Liver (tissue), 9 donors: ENCODE results near the gene DDHD1. TPM values are rescaled to one million over a fixed set of nuclear protein-coding genes. Genes with fewer than 3 reads are reported as not detected.
"Not testable (repeated sequence)": the region's sequence is repeated elsewhere in the genome, so short reads cannot be mapped to it uniquely, and the experiment has no call there.

Source experiments
- DNase-seq: peaks from one replicate; pipeline ENCODE4 v3.0.0-alpha.2; 2017; ENCODE audit warnings: low spot score
- H3K27ac ChIP-seq, 2 donors: one replicate each; pipeline ENCODE4 v1.7.0; 2013; ENCODE audit warnings: inconsistent platforms in 2 of 2, low read length in 2 of 2, control low read depth in 1 of 2, low read depth in 1 of 2, mild to moderate bottlenecking in 1 of 2
- H3K27me3 ChIP-seq, 4 donors: one replicate each; pipeline versions ENCODE4 v1.6.1 to v1.7.0; 2013; ENCODE audit warnings: low read length in 3 of 4, inconsistent platforms in 1 of 4, mild to moderate bottlenecking in 1 of 4, moderate library complexity in 1 of 4; ENCODE audit not compliant: control insufficient read depth in 4 of 4, insufficient read depth in 4 of 4
- H3K36me3 ChIP-seq, 4 donors: one replicate each; pipeline versions ENCODE4 v1.6.1 to v1.7.0; 2013; ENCODE audit warnings: low read length in 3 of 4, mild to moderate bottlenecking in 3 of 4, low read depth in 1 of 4, moderate library complexity in 1 of 4; ENCODE audit not compliant: control insufficient read depth in 4 of 4, insufficient read depth in 3 of 4
- H3K4me1 ChIP-seq, 4 donors: one replicate each; pipeline versions ENCODE4 v1.6.1 to v1.7.0; 2013; ENCODE audit warnings: low read length in 3 of 4, mild to moderate bottlenecking in 3 of 4, moderate library complexity in 1 of 4; ENCODE audit not compliant: control insufficient read depth in 4 of 4, insufficient read depth in 4 of 4
- H3K4me3 ChIP-seq, 3 donors: one replicate each; pipeline versions ENCODE4 v1.6.1 to v1.7.0; 2013; ENCODE audit warnings: low read length in 3 of 3, control low read depth in 1 of 3, low read depth in 1 of 3, mild to moderate bottlenecking in 1 of 3
- H3K9ac ChIP-seq, 2 donors: one replicate each; pipeline ENCODE4 v1.7.0; 2013; ENCODE audit warnings: low read length in 2 of 2, mild to moderate bottlenecking in 2 of 2, moderate library complexity in 2 of 2, control low read depth in 1 of 2, low read depth in 1 of 2
- H3K9me3 ChIP-seq, 4 donors: one replicate each; pipeline versions ENCODE4 v1.6.1 to v1.7.0; 2013; ENCODE audit warnings: low read length in 3 of 4; ENCODE audit not compliant: control insufficient read depth in 4 of 4
- EGR1 ChIP-seq, 2 donors: IDR thresholded peaks; 2 replicates each; pipeline ENCODE4 v1.6.1; 2016 to 2018; ENCODE audit warnings: antibody characterized with exemption in 2 of 2, low read depth in 2 of 2
- FOXA1 ChIP-seq: IDR thresholded peaks from 2 replicates; pipeline ENCODE4 v1.6.1; 2016; ENCODE audit warnings: antibody characterized with exemption
- FOXA2 ChIP-seq: IDR thresholded peaks from 2 replicates; pipeline ENCODE4 v1.6.1; 2016; ENCODE audit warnings: antibody characterized with exemption
- GABPA ChIP-seq, 2 donors: IDR thresholded peaks in 1 of 2; conservative IDR thresholded peaks in 1 of 2; 2 replicates each; pipeline ENCODE4 v1.6.1; 2016; ENCODE audit warnings: antibody characterized with exemption in 2 of 2, mild to moderate bottlenecking in 1 of 2, moderate library complexity in 1 of 2
- HNF4A ChIP-seq, 2 donors: conservative IDR thresholded peaks; 2 replicates each; pipeline ENCODE4 v1.6.1; 2016; ENCODE audit warnings: antibody characterized with exemption in 2 of 2, mild to moderate bottlenecking in 2 of 2
- HNF4G ChIP-seq: IDR thresholded peaks from 2 replicates; pipeline ENCODE4 v1.6.1; 2016; ENCODE audit warnings: antibody characterized with exemption
- JUND ChIP-seq, 2 donors: IDR thresholded peaks; 2 replicates each; pipeline ENCODE4 v1.6.1; 2016; ENCODE audit warnings: antibody characterized with exemption in 2 of 2
- NR2F2 ChIP-seq: IDR thresholded peaks from 2 replicates; pipeline ENCODE4 v1.6.1; 2016; ENCODE audit warnings: antibody characterized with exemption
- RXRA ChIP-seq, 2 donors: IDR thresholded peaks; 2 replicates each; pipeline ENCODE4 v1.6.1; 2017 to 2018; ENCODE audit warnings: antibody characterized with exemption in 2 of 2, mild to moderate bottlenecking in 1 of 2
- SP1 ChIP-seq: IDR thresholded peaks from 2 replicates; pipeline ENCODE4 v1.6.1; 2018; ENCODE audit warnings: antibody characterized with exemption, mild to moderate bottlenecking
- TAF1 ChIP-seq: conservative IDR thresholded peaks from 2 replicates; pipeline ENCODE4 v1.6.1; 2016; ENCODE audit warnings: antibody characterized with exemption, mild to moderate bottlenecking
- WGBS: extraction: QIAGEN DNeasy Blood & Tissue Kit; methylation state at CpG from one replicate; pipeline ENCODE4 v1.1.7; 2013; 5-methylcytosine and 5-hydroxymethylcytosine counted together
- polyA plus RNA-seq, 2 donors: library from polyadenylated mRNA; stranded (reverse) in 1 of 2; unstranded in 1 of 2; fragments of 200-250 nt in 1 of 2; fragments of >200 nt in 1 of 2; fragmentation: Nextera tagmentation in 1 of 2; extraction: Ambion mirVana in 1 of 2; gene quantifications; one replicate each; pipeline versions ENCODE4 v1.2.1 to v1.2.3, GENCODE V29; 2013 to 2015
- total RNA-seq, 2 donors: library from RNA; depleted of rRNA; stranded (reverse); fragments of >200 nt; gene quantifications; one replicate each; pipeline ENCODE4 v1.2.3, GENCODE V29; 2014
- TF ChIP-seq, protein P1 (sequence below): IDR thresholded peaks from 2 replicates; pipeline ENCODE4 v1.6.1; 2016; ENCODE audit warnings: antibody characterized with exemption
- TF ChIP-seq, protein P2 (sequence below): IDR thresholded peaks from 2 replicates; pipeline ENCODE4 v1.6.1; 2016; ENCODE audit warnings: antibody characterized with exemption
- TF ChIP-seq, protein P3 (sequence below): fragments of 150-350 bp; IDR thresholded peaks from 2 replicates; pipeline ENCODE4 v1.5.1; 2017; ENCODE audit warnings: improper control_type of control experiment, low read depth, low read length; ENCODE audit not compliant: missing input control
- donor health status: healthy.
- donor health status: healthy.
- donor health status: healthy.
- donor health status: healthy.
- donor health status: healthy.

The DDHD1 gene
- total and polyA plus RNA-seq, 4 donors: 1.3 to 14.3 (median 5.2) TPM

DNA sequence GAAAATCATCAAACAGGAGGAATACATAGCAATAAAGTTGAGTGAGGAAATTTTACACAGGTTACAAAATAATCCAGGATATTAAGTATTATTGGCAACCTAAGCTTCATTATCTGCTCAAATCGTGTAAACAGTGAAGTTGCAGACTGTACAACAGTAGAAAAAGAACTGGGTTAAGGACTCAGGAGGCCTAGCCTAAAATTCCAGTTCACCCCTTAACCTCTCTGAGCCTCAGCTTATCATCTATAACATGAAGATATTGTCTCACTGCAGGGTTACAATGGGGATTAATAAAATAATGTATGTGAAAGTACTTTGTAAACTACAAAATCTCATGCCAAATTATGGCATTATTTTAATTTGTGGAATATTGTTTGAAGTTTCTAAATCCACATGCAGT lies 26.0 kb downstream of the DDHD1 start (continued):
- TF ChIP-seq, protein P1, sequence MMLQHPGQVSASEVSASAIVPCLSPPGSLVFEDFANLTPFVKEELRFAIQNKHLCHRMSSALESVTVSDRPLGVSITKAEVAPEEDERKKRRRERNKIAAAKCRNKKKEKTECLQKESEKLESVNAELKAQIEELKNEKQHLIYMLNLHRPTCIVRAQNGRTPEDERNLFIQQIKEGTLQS: no peak
- TF ChIP-seq JUND (IDR thresholded peaks at IDR 0.05): no peak

DNA sequence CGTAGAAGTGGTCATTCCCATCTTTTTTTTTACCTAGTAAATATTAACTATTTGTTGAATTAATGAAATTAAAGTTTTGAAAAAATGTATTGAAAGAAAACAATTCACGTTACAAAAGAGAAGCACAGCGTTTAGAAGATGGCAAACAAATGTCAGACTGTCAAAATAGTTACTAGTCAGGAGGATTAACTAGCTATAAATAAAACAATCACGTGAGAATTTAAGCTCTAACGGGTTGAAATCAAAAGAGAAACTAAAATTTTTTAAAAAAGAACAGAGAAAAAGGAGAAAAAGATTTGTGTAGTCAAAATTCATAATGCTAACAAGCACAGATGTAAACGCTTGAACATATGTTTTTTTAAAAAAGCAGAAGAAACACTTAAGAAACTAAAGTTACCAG lies 26.4 kb downstream of the DDHD1 start:
- DNase-seq: no peak
- H3K9me3 ChIP-seq: no peaks in the 10 kb centered on the region
- 55% methylated on average over 6 of the region's 6 CpGs for WGBS
- H3K4me3 ChIP-seq: no peak overlapping the region
- no peaks in the 10 kb centered on the region for H3K36me3 ChIP-seq
- H3K4me1 ChIP-seq: peaks cover 0 to 4% (median 0%) of the 10 kb centered on the region in 4 donors
- H3K27ac ChIP-seq: no peak overlapping the region
- peak overlapping the region in 1 of 2 donors; percentile 34 for H3K9ac ChIP-seq
- no peaks in the 10 kb centered on the region for H3K27me3 ChIP-seq
- TF ChIP-seq, protein P2, sequence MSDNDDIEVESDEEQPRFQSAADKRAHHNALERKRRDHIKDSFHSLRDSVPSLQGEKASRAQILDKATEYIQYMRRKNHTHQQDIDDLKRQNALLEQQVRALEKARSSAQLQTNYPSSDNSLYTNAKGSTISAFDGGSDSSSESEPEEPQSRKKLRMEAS: no peak
- TF ChIP-seq HNF4A (conservative IDR thresholded peaks at IDR 0.05) (no peak), HNF4G (no peak), GABPA (IDR thresholded peaks at IDR 0.05 in 1 of 2, conservative IDR thresholded peaks at IDR 0.05 in 1 of 2) (no peak), JUND (IDR thresholded peaks at IDR 0.05) (no peak), FOXA2 (no peak), EGR1 (IDR thresholded peaks at IDR 0.05; ENCODE audit: low read depth in 2 of 2) (no peak), SP1 (no peak), TAF1 (no peak), NR2F2 (no peak), RXRA (IDR thresholded peaks at IDR 0.05) (no peak)

DNA sequence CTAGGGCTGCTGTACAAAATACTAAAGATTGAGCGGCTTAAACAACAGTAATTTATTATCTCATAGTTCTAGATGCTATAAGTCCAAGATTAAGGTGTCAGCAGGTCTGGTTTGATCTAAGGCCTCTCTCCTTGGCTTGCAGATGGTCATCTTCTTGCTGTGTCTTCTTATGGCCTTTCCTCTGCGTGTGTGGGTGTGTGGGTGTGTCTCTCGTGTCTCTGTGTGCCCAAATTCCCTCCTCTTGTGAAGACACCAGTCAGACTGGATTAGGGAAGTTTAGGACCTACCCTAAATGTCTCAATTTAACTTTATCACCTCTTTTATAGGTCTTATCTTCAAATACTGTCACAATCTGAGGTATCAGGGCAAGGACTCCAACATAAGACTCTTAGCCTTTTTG lies 28.3 kb downstream of the DDHD1 start:
- DNase-seq: no peak
- TF ChIP-seq, protein P1: no peak
- TF ChIP-seq TAF1 (no peak), FOXA1 (no peak), RXRA (IDR thresholded peaks at IDR 0.05) (no peak), GABPA (IDR thresholded peaks at IDR 0.05 in 1 of 2, conservative IDR thresholded peaks at IDR 0.05 in 1 of 2) (no peak), SP1 (no peak)
- TF ChIP-seq, protein P3, sequence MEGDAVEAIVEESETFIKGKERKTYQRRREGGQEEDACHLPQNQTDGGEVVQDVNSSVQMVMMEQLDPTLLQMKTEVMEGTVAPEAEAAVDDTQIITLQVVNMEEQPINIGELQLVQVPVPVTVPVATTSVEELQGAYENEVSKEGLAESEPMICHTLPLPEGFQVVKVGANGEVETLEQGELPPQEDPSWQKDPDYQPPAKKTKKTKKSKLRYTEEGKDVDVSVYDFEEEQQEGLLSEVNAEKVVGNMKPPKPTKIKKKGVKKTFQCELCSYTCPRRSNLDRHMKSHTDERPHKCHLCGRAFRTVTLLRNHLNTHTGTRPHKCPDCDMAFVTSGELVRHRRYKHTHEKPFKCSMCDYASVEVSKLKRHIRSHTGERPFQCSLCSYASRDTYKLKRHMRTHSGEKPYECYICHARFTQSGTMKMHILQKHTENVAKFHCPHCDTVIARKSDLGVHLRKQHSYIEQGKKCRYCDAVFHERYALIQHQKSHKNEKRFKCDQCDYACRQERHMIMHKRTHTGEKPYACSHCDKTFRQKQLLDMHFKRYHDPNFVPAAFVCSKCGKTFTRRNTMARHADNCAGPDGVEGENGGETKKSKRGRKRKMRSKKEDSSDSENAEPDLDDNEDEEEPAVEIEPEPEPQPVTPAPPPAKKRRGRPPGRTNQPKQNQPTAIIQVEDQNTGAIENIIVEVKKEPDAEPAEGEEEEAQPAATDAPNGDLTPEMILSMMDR: no peak
- H3K4me1 ChIP-seq: peaks cover 0 to 4% (median 0%) of the 10 kb centered on the region in 4 donors
- no peaks in the 10 kb centered on the region for H3K9me3 ChIP-seq
- H3K27me3 ChIP-seq: no peaks in the 10 kb centered on the region
- no peaks in the 10 kb centered on the region for H3K36me3 ChIP-seq
- 89% methylated on average over 3 of the region's 3 CpGs for WGBS
- no peak overlapping the region for H3K27ac ChIP-seq
- H3K9ac ChIP-seq: no peak overlapping the region
- H3K4me3 ChIP-seq: no peak overlapping the region

DNA sequence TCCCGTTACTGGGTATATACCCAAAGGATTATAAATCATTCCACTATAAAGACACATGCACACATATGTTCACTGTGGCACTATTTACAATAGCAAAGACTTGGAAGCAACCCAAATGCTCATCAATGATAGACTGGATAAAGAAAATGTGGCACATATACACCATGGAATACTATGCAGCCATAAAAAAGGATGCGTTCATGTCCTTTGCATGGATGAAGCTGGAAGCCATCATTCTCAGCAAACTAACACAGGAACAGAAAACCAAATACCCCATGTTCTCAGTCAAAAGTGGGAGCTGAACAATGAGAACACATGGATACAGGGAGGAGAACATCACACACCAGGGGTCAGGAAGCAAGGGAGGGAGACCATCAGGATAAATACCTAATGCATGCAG lies 31.7 kb downstream of the DDHD1 start:
- H3K9ac ChIP-seq, H3K4me1 ChIP-seq, H3K9me3 ChIP-seq, H3K36me3 ChIP-seq, H3K4me3 ChIP-seq, H3K27me3 ChIP-seq, H3K27ac ChIP-seq, DNase-seq: not testable (repeated sequence)
- WGBS: 98% methylated on average over 2 of the region's 2 CpGs

DNA sequence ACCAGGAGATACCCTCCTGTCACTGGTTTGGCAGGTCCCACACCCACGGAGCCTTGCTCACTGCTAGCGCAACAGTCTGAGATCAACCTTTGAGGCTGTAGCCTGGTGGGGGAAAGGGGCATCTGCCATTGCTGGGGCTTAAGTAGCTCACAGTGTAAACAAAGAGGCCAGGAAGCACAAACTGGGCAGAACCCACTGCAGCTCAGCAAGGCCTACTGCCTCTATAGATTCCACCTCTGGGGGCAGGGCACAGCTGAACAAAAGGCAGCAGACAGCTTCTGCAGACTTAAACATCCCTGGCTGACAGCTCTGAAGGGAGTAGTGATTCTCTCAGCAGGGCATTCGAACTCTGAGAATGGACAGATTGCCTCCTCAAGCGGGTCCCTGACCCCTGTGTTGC lies 35.6 kb downstream of the DDHD1 start:
- H3K27me3 ChIP-seq, DNase-seq, H3K9ac ChIP-seq, H3K9me3 ChIP-seq, H3K4me1 ChIP-seq, H3K4me3 ChIP-seq, H3K27ac ChIP-seq, H3K36me3 ChIP-seq: not testable (repeated sequence)
- 95% methylated on average over 4 of the region's 4 CpGs for WGBS
